B cell (primary cell): Measurements from ENCODE around the gene SLC2A6. TPM values are rescaled to one million over a fixed set of nuclear protein-coding genes. Genes with fewer than 3 reads are reported as not detected.

Experiments
- ATAC-seq: fragments of 200-7000 bp; cut with Tn5 transposase; one replicate; pipeline ENCODE4 v1.10.0; 2021; ENCODE audit warnings: low read depth, mild to moderate bottlenecking, moderate number of reproducible peaks, moderate library complexity
- CTCF ChIA-PET: fragments of 350-600 bp; sonication (Branson Sonifier 250); formaldehyde crosslinking; loops from one replicate; lab custom pipeline; 2021; ENCODE audit warnings: antibody characterized with exemption, inconsistent platforms; lab: Charles Lee
- POLR2A ChIA-PET: fragments of 350-600 bp; sonication (Branson Sonifier 250); formaldehyde crosslinking; loops from one replicate; lab custom pipeline; 2021; ENCODE audit warnings: antibody characterized with exemption; lab: Charles Lee
- DNase-seq: peaks from one replicate; pipeline ENCODE4 v3.0.0; 2013
- H2AFZ ChIP-seq: 2 replicates; pipeline ENCODE4 v1.6.1; 2012; ENCODE audit warnings: mild to moderate bottlenecking, low read depth, low read length; ENCODE audit not compliant: insufficient read depth, poor library complexity, severe bottlenecking
- H3K27ac ChIP-seq, 2 donors: 1 replicate in 1 of 2; 2 replicates in 1 of 2; pipeline ENCODE4 v1.5.1; 2012 to 2013; ENCODE audit warnings: low read length in 2 of 2, mild to moderate bottlenecking in 2 of 2, moderate library complexity in 1 of 2
- H3K27me3 ChIP-seq, 4 experiments: fragments of 200-600 bp in 1 of 4; sonication (generic) in 1 of 4; replicated peaks in 1 of 4; 1 replicate in 2 of 4; 2 replicates in 2 of 4; pipeline versions ENCODE4 v1.6.1 to v1.7.0; 2013 to 2016; ENCODE audit warnings: low read length in 3 of 4, mild to moderate bottlenecking in 2 of 4, mixed read lengths in 1 of 4, moderate library complexity in 1 of 4; ENCODE audit not compliant: insufficient read depth in 4 of 4, control insufficient read depth in 3 of 4; ENCODE audit errors: control extremely low read depth in 1 of 4
- H3K36me3 ChIP-seq, 2 experiments: replicated peaks in 1 of 2; 1 replicate in 1 of 2; 2 replicates in 1 of 2; pipeline versions ENCODE4 v1.6.1 to v1.7.1; 2013; ENCODE audit warnings: low read length in 1 of 2; ENCODE audit not compliant: insufficient read depth in 2 of 2, control insufficient read depth in 1 of 2; ENCODE audit errors: control extremely low read depth in 1 of 2, extremely low read depth in 1 of 2
- H3K4me1 ChIP-seq, 2 donors: fragments of 200-600 bp in 1 of 2; sonication (generic) in 1 of 2; 1 replicate in 1 of 2; 2 replicates in 1 of 2; pipeline versions ENCODE4 v1.5.1 to v1.6.1; 2013 to 2017; ENCODE audit warnings: low read length in 2 of 2; ENCODE audit not compliant: control insufficient read depth in 2 of 2, insufficient read depth in 2 of 2
- H3K4me2 ChIP-seq: replicated peaks from 2 replicates; pipeline ENCODE3; 2012; ENCODE audit warnings: mild to moderate bottlenecking, low read depth, low read length; ENCODE audit not compliant: poor library complexity, severe bottlenecking
- H3K4me3 ChIP-seq, 5 experiments: fragments of 200-600 bp in 1 of 5; sonication (generic) in 1 of 5; 1 replicate in 3 of 5; 2 replicates in 2 of 5; pipeline versions ENCODE4 v1.5.1 to v1.7.0; 2011 to 2016; ENCODE audit warnings: low read length in 4 of 5, mild to moderate bottlenecking in 4 of 5, low read depth in 2 of 5, control low read depth in 1 of 5, moderate library complexity in 1 of 5; ENCODE audit not compliant: insufficient read depth in 1 of 5; ENCODE audit errors: control extremely low read depth in 1 of 5, extremely low read depth in 1 of 5
- H3K79me2 ChIP-seq: fragments of 200-600 bp; sonication (generic); one replicate; pipeline ENCODE4 v1.6.0; 2016; ENCODE audit warnings: low read length; ENCODE audit not compliant: control insufficient read depth, insufficient read depth
- H3K9ac ChIP-seq: fragments of 200-600 bp; sonication (generic); 2 replicates; pipeline ENCODE4 v1.6.1; 2017; ENCODE audit warnings: mild to moderate bottlenecking, low read length, moderate library complexity
- H3K9me3 ChIP-seq, 3 donors: one replicate each; pipeline versions ENCODE4 v1.6.1 to v1.7.1; 2013; ENCODE audit warnings: low read length in 2 of 3; ENCODE audit not compliant: control insufficient read depth in 2 of 3, insufficient read depth in 1 of 3; ENCODE audit errors: control extremely low read depth in 1 of 3
- H4K20me1 ChIP-seq: 2 replicates; pipeline ENCODE4 v1.6.0; 2012; ENCODE audit warnings: mild to moderate bottlenecking, low read length; ENCODE audit not compliant: insufficient read depth, control insufficient read depth, poor library complexity, severe bottlenecking
- H3K27ac Mint-ChIP-seq: one replicate; pipeline ENCODE4 v1.8.0; 2021; ENCODE audit warnings: mixed read lengths
- H3K27me3 Mint-ChIP-seq: one replicate; pipeline ENCODE4 v1.8.0; 2021; ENCODE audit warnings: mixed read lengths
- H3K4me1 Mint-ChIP-seq: one replicate; pipeline ENCODE4 v1.8.0; 2021; ENCODE audit warnings: mixed read lengths
- H3K4me3 Mint-ChIP-seq: one replicate; pipeline ENCODE4 v1.8.0; 2021; ENCODE audit warnings: mixed read lengths
- H3K9me3 Mint-ChIP-seq: one replicate; pipeline ENCODE4 v1.8.0; 2022; ENCODE audit warnings: mixed read lengths; ENCODE audit not compliant: insufficient read depth
- CTCF ChIP-seq: fragments of 200-600 bp; IDR thresholded peaks from one replicate; pipeline ENCODE4 v1.8.0; 2022; ENCODE audit warnings: antibody characterized with exemption, mild to moderate bottlenecking
- EZH2 ChIP-seq: IDR thresholded peaks from 2 replicates; pipeline ENCODE4 v1.6.1; 2012; ENCODE audit warnings: borderline replicate concordance, low read depth, mild to moderate bottlenecking, moderate library complexity, low read length; ENCODE audit not compliant: insufficient read depth, poor library complexity, severe bottlenecking
- WGBS: methylation state at CpG from one replicate; pipeline ENCODE4 v1.1.5; 2013; ENCODE audit warnings: missing lambda C conversion rate; ENCODE audit not compliant: insufficient coverage; 5-methylcytosine and 5-hydroxymethylcytosine counted together
- intact Hi-C: fragments of 100-400 bp; cut with micrococcal nuclease; formaldehyde crosslinking; loops from one replicate; pipeline ENCODE4 v1.10.0; 2022
- polyA plus RNA-seq: library from polyadenylated mRNA; depleted of rRNA; stranded (reverse); fragments of >200 nt; gene quantifications from 2 replicates; pipeline ENCODE4 v1.2.3, GENCODE V29; 2012
- total RNA-seq, 2 donors: library from RNA; stranded (reverse); fragments of 120-200 nt in 1 of 2; gene quantifications; 1 replicate in 1 of 2; 2 replicates in 1 of 2; pipeline versions ENCODE4 v1.2.3 to v1.2.4, GENCODE V29; 2013 to 2022

SLC2A6 gene
- total and polyA plus RNA-seq, 2 donors (not counting 1 experiment from before 2014, with no cell fraction given), result 51.8 to 108 TPM

DNA sequence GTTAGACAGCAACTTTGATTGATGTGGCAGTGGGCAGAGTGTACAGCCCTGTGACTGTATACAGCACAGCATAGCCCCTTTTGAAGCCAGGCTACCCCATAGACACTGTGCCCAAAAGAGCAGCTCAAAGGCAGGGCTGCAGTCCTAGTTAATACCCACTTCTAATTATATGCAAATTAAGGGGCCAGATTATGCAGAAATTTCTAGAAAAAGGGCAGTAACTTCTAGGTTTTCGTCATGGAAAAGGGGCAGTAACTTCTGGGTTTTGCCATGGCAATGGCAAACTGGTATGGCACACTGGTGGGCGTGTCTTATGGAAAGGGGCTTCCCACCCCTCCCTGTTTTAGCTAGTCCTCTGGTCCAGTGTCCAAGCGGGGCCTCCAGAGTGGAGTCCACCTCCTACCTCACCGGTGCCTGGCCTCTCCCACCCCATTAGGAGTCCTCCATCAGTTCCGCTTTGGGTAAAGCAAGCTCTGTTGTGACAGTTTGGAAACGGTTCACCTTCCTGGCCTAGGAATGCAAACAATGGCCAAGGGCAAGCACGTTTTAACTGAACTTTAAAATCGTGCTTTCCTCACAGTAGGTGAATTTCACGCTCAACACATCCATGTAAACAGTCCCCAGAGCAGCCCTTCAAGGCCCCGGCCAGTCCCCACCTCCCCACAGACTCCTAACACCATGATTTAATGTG lies 51.1 kb downstream of the SLC2A6 start:
- Mint-ChIP-seq H3K27ac (no peak overlapping the region), H3K4me1 (peaks cover 13% of the 10 kb centered on the region), H3K27me3 (peaks cover 14% of the 10 kb centered on the region), H3K4me3 (peak overlapping the region; percentile 79), H3K9me3 (no peaks in the 10 kb centered on the region)
- peak overlapping the region; percentile 45 for H3K9ac ChIP-seq
- 66% methylated on average over 8 of the region's 10 CpGs for WGBS
- ChIA-PET CTCF (interaction anchor here (1.0 kb wide), 3 partner anchors 10 to 52 kb away, joined by 3 to 4 read pairs (median 4); partner anchors contain the start of gene REXO4), POLR2A (no interaction called here)
- H3K36me3 ChIP-seq, result no peaks in the 10 kb centered on the region
- peaks cover 0 to 21% (median 5%) of the 10 kb centered on the region in 4 experiments for H3K27me3 ChIP-seq
- no peaks in the 10 kb centered on the region for H4K20me1 ChIP-seq
- peaks cover 13 to 17% of the 10 kb centered on the region in 2 donors for H3K4me1 ChIP-seq
- TF ChIP-seq EZH2, result no peak
- no peaks in the 10 kb centered on the region for H3K79me2 ChIP-seq
- peak overlapping the region; percentile 77 for H3K4me2 ChIP-seq
- H2AFZ ChIP-seq, result no peak overlapping the region
- no peak overlapping the region for H3K27ac ChIP-seq
- H3K4me3 ChIP-seq, result peak overlapping the region in 2 of 5 experiments; percentile 17 to 29
- H3K9me3 ChIP-seq, result peaks cover 0 to 3% (median 0%) of the 10 kb centered on the region in 3 donors
- no peak for ATAC-seq
- intact Hi-C loops, result no loop called here
- no peak for DNase-seq

DNA sequence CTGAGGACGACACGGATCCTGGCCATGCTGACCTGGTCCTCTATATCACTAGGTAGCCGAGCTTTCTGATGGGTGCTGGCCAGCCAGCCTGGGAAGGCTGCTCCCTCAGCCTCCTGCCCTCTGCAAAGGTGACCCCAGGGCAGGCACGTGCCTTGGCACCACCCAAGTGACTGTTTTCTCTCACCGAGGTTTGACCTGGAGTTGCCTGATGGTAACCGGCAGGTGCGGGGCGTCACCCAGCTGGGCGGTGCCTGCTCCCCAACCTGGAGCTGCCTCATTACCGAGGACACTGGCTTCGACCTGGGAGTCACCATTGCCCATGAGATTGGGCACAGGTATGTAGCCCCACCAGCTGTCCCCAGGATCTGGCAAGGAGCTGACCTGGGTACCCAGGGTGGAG lies 52.9 kb downstream of the SLC2A6 start:
- ATAC-seq (no peak), DNase-seq (no peak)
- Histone ChIP-seq H3K4me1 (peaks cover 17 to 28% of the 10 kb centered on the region in 2 donors), H2AFZ (no peak overlapping the region), H4K20me1 (no peaks in the 10 kb centered on the region), H3K4me3 (no peak overlapping the region), H3K27me3 (peaks cover 0 to 21% (median 5%) of the 10 kb centered on the region in 4 experiments), H3K79me2 (no peaks in the 10 kb centered on the region), H3K9me3 (peaks cover 0 to 3% (median 0%) of the 10 kb centered on the region in 3 donors), H3K4me2 (no peak overlapping the region), H3K27ac (no peak overlapping the region), H3K9ac (no peak overlapping the region), H3K36me3 (no peaks in the 10 kb centered on the region)
- peaks cover 22% of the 10 kb centered on the region for H3K4me1 Mint-ChIP-seq
- peaks cover 14% of the 10 kb centered on the region for H3K27me3 Mint-ChIP-seq
- H3K4me3 Mint-ChIP-seq, result no peak overlapping the region
- CTCF ChIA-PET, result no interaction called here
- TF ChIP-seq CTCF (no peak), EZH2 (no peak)
- WGBS, result 92% methylated on average over 11 of the region's 11 CpGs
- POLR2A ChIA-PET, result interaction anchor here (1.0 kb wide), 1 partner anchor 24 kb away, joined by 3 read pairs; no protein-coding TSS in a partner anchor
- H3K27ac Mint-ChIP-seq, result no peak overlapping the region
- intact Hi-C loops, result no loop called here
- no peaks in the 10 kb centered on the region for H3K9me3 Mint-ChIP-seq
